PFSK-1 (cell line): ENCODE measurements around the gene FBLN5.

Source experiments
- FOXP2 ChIP-seq: optimal IDR thresholded peaks from 2 replicates; pipeline ENCODE3; 2011; ENCODE audit warnings: borderline replicate concordance, control low read depth, inconsistent platforms; ENCODE audit not compliant: insufficient read depth; ENCODE audit errors: extremely low read length, extremely low read depth
- POLR2AphosphoS5 ChIP-seq: IDR thresholded peaks from 2 replicates; pipeline ENCODE4 v1.6.1; 2012; ENCODE audit warnings: low read depth, mild to moderate bottlenecking, control low read depth, low read length, moderate library complexity
- REST ChIP-seq, 2 experiments: IDR thresholded peaks; 2 replicates each; pipeline versions ENCODE4 v1.6.1 to v1.8.0; 2011 to 2012; ENCODE audit warnings: low read depth in 2 of 2, low read length in 2 of 2, control low read depth in 1 of 2, inconsistent platforms in 1 of 2, mild to moderate bottlenecking in 1 of 2, moderate library complexity in 1 of 2; ENCODE audit not compliant: insufficient read depth in 1 of 2
- SIN3A ChIP-seq: IDR thresholded peaks from 2 replicates; pipeline ENCODE4 v1.6.1; 2012; ENCODE audit warnings: mild to moderate bottlenecking, low read length, moderate library complexity, borderline replicate concordance; ENCODE audit not compliant: insufficient read depth
- TAF1 ChIP-seq: IDR thresholded peaks from 2 replicates; pipeline ENCODE4 v1.6.1; 2012; ENCODE audit warnings: low read length, control low read depth, borderline replicate concordance; ENCODE audit not compliant: insufficient read depth

GRCh38 chr14:91977884-91978283 is 30.4 kb upstream of the FBLN5 start:
- TF ChIP-seq SIN3A (no peak), POLR2AphosphoS5 (no peak), TAF1 (no peak), REST (IDR thresholded peaks at IDR 0.05; ENCODE audit: insufficient read depth in 1 of 2, low read depth in 2 of 2, low read length in 2 of 2) (no peak), FOXP2 (no peak)
